SW480 (cell line): ENCODE data around the gene ANAPC16.
"Not testable (repeated sequence)": the region's sequence is repeated elsewhere in the genome, so short reads cannot be mapped to it uniquely, and the experiment has no call there.

ENCODE experiments used
- DNase-seq: peaks from one replicate; pipeline ENCODE4 v3.0.0-alpha.2; 2016; ENCODE audit warnings: low spot score

Gene ANAPC16

DNA sequence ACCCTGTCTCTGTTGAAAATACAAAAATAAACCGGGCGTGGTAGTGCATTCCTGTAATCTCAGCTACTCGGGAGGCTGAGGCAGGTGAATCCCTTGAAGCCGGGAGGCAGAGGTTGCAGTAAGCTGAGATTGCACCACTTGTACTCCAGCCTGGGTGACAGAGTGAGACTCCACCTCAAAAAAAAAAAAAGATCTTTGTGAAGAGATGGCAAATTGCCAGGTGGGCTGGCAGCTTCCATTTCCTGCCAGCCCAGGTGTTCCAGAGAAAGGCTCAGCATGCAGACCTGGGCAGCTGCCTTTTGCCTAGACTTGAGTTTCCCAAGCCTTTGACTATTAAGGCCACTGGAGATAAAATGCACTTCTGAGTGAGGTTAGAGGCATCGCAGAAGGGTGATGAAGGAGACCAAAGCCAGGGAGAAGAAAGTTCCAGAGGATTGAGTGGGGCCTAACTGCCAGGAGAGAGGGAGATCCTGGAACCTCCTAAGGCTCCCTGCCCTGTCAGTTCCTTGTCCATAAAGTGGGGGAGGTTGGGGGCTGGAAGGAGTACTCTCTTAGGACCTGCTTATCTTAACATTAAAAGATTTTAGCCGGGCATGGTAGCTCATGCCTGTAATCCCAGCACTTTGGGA lies 47.9 kb downstream of the ANAPC16 start:
- DNase-seq = peak; percentile 88

DNA sequence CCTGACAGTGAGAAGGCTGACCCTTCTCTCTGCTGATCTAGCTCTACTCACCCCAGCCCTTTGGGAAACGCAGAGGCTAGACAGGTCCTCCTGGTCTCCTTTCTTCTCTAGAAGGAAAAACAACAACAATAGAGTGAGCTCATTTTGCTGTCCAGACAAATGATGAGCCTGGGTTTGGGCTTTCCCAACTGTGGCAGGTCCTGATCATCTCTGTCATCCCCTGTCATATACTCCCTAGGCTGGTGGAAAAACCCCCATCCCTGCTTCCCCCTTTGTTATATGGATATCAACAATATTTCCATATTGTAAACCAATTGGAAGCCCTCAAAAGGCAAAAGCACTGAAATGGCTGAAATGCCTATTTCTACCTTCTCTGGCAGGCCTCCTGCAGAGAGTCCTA lies 48.7 kb downstream of the ANAPC16 start:
- no peak for DNase-seq

- no peak for DNase-seq
Measured at GRCh38 chr10:72265508-72265907, 49.7 kb downstream of the ANAPC16 start.

DNA sequence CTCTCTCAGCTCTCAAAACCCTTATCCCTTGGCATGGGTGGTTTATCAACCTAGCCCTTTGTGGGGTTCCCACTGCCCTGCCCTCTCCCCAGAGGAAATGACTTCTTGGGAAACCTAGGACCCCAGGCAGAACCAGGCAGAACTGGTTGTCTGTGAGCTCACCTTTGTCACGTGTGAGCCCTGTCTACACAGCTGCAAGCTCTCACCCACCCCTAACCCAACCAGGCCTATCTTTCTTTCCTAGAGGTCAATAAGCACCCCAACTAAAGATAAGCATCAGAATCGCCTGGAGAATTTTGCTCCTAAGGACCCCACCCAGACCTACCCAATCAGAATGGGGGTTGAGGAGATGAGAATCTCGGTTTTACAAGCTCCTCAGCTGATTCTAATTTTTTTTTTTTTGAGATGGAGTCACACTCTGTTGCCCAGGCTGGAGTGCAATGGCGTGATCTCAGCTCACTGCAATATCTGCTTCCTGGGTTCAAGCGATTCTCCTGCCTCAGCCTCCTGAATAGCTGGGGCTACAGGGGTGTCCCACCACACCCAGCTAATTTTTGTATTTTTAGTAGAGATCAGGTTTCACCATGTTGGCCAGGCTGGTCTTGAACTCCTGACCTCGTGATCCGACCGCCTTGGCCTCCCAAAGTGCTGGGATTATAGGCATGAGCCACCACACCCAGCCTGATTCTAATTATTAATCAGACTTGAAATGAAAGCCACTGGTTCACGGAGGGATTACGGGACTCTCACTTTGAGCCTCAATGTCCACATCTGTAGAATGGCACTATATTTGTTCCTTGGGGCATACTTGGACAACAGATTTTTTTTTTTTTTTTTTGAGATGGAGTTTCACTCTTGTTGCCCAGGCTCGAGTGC lies 50.4 kb downstream of the ANAPC16 start:
- no peak for DNase-seq

DNA sequence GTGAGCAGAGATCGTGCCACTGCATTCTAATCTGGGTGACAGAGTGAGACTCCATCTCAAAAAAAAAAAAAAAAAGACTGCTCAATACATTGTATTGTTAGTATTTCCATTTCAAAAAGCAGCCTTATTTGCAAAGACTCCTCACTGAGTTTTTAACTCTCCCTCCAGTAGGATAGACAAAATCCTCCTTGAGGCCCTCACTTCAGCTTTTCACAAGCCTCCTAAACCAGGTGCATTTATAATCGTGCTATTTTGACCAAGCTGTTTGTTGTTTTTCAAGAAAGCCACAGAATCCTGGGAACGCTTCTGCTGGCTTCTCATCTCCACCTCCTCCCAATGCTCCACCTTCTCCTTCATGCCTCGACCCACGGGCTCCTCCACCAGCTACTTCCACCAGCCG lies 51.6 kb downstream of the ANAPC16 start:
- no peak for DNase-seq

GRCh38 chr10:72267819-72268399 lies 52.1 kb downstream of the ANAPC16 start:
- DNase-seq = no peak

- not testable (repeated sequence) for DNase-seq
Measured at GRCh38 chr10:72268475-72269200, 52.8 kb downstream of the ANAPC16 start.

DNA sequence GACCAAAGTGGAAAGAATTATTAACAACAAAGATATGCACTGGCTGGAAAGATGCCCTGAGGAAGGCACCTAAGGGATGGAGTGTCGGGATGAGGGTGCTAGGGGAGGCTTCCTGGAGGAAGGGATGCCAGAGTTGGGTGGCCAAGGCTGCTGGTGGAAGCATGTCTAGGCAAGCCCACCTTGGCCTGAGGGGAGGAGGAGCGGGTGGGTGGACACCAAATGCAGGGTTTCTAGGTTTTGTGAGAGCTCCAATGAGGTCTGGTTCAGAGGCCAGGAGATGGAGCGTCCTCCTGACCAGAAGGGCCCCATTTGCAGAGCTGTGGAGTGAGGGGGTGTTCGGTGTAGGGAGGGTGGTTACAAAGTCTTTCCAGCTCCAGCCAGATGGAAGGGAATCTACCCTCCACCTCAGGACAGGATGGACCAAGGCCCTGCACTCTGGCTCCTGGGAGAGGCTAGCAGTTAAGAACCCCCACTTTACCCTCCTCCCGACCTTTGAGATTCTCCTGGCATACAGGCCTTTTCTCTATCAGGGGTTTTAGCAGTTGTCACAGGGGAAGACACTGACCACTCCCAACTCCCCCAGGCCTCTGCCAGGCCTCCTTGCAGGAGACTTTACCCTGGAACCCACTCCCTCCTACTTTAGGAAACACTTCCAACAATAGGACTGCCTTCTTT lies 54.9 kb downstream of the ANAPC16 start:
- no peak for DNase-seq

GRCh38 chr10:72272689-72273409 lies 57.0 kb downstream of the ANAPC16 start:
- DNase-seq = peak; percentile 99

DNA sequence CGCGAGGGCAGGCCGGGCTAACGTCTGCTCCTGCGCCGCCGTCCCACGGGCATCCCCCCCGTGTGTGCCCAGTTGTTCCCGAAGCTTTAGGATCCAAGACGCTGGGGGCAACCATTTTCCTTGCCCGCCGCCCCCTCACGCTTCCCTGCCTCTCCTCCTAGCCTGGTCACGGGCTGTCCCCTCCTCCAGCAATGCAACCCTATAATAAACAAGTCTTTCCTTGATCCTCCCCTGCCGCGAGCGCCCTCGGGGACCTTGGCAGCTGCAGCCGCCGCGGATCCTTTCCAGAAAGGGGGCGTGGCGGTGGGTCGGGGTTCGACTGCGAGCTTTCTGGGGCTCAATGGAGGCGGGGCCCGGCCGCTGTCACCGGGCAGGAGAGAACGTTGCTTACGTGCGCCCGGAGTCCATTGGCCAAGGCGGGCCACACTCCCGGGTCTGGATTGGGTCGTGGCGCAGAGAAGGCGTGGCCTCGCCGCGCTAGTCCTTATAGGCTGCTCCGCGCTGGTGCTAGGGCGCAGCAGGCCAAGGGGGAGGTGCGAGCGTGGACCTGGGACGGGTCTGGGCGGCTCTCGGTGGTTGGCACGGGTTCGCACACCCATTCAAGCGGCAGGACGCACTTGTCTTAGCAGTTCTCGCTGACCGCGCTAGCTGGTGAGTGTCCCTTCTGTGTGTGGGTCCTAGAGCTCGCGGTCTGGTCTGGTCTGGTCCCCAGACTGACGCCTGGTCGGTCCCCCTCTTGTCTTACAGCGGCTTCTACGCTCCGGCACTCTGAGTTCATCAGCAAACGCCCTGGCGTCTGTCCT lies 57.8 kb downstream of the ANAPC16 start, which contains the start of gene DDIT4:
Gene DDIT4 (plus strand): TSS at position 515 of the 803 bp plus-strand sequence. CDS start 293 bp downstream, outside the sequence.
- DNase-seq = peak; percentile 97

DNA sequence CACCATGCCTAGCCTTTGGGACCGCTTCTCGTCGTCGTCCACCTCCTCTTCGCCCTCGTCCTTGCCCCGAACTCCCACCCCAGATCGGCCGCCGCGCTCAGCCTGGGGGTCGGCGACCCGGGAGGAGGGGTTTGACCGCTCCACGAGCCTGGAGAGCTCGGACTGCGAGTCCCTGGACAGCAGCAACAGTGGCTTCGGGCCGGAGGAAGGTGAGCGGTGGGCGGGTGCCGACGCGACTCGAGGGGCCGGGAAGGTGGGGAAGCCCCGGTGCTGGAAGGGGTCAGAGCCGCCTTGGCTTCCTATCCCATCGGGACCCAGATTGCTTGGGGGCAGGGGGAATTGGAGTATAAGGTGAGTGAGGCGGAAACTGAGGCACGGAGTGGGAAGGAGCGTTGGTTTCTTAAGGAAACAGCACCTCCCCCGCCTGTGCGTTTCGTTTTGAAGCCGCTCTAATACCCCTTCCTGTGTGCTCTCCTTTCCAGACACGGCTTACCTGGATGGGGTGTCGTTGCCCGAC lies 58.5 kb downstream of the ANAPC16 start:
- DNase-seq = no peak

DNA sequence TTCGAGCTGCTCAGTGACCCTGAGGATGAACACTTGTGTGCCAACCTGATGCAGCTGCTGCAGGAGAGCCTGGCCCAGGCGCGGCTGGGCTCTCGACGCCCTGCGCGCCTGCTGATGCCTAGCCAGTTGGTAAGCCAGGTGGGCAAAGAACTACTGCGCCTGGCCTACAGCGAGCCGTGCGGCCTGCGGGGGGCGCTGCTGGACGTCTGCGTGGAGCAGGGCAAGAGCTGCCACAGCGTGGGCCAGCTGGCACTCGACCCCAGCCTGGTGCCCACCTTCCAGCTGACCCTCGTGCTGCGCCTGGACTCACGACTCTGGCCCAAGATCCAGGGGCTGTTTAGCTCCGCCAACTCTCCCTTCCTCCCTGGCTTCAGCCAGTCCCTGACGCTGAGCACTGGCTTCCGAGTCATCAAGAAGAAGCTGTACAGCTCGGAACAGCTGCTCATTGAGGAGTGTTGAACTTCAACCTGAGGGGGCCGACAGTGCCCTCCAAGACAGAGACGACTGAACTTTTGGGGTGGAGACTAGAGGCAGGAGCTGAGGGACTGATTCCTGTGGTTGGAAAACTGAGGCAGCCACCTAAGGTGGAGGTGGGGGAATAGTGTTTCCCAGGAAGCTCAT lies 59.0 kb downstream of the ANAPC16 start:
- DNase-seq = peak; percentile 62

GRCh38 chr10:72275351-72276012 lies 59.7 kb downstream of the ANAPC16 start:
- DNase-seq = no peak

GRCh38 chr10:72276013-72276387 lies 60.2 kb downstream of the ANAPC16 start:
- no peak for DNase-seq

DNA sequence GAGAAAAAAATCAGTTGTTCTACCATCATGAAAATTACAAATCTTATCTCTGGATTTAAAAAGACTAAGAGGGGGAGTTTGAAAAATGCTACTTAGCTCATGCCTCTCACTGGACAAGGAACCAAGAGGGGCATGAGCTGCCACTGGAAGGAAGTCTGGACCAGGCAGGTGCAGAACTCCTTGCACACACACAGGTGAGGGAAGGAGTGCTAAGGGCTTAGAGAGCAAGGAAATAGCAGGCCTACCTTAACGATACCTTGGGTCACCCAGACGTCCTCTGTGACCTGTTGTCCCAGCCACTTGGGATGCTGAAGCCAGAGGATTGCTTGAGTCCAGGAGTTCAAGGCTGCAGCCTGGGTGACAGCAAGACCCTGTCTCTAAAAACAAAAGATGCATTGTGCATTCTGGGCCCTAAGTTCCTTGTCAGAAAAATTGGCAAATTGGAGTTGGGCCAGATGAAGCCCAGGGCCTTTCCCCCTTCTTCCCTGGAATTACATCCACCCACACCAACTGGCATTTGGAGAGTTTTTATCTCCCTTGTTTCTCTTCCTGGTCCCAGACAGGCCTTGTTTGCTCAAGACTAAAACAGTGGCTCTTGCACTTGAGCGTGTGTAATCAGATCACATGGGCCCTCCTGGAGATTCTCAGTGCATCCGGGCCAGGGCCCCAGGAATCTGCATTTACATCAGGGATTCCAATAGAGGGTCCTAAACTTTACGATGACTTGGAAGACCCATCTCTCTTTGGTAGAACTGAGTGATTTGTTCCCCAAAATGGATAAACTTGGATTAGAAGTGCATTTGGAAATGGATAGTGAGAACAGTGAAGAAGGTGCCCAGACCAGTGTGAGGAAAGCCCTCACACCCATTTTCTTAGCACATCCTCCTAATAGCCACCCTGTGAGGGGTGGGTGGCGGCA lies 60.9 kb downstream of the ANAPC16 start:
- peak; percentile 54 for DNase-seq

GRCh38 chr10:72277340-72277995 lies 61.7 kb downstream of the ANAPC16 start:
- no peak for DNase-seq

GRCh38 chr10:72277996-72278667 lies 62.3 kb downstream of the ANAPC16 start:
- peak; percentile 76 for DNase-seq
